ENCODE data around the gene ITGA5.

ITGA5 gene

GRCh38 chr12:54455760-54456469, 36.8 kb upstream of the ITGA5 start:
- DNase-seq (ENCODE audit: low read depth, low spot score) = no peak
- in situ Hi-C loops (cut with HindIII; ENCODE audit: low sequenced_read_pairs) = no loop called here
- no peak overlapping the region for H3K4me3 ChIP-seq (ENCODE audit: low read depth, low read length)
- no peak for TF ChIP-seq CTCF (IDR thresholded peaks at IDR 0.05; ENCODE audit: low read depth, low read length)

- no peak for TF ChIP-seq CTCF (IDR thresholded peaks at IDR 0.05; ENCODE audit: low read depth, low read length)
- DNase-seq (ENCODE audit: low read depth, low spot score) = no peak
- H3K4me3 ChIP-seq (ENCODE audit: low read depth, low read length) = no peak overlapping the region
- in situ Hi-C loops (cut with HindIII; ENCODE audit: low sequenced_read_pairs) = no loop called here
Observed at GRCh38 chr12:54452628-54453027, 33.6 kb upstream of the ITGA5 start.

- H3K4me3 ChIP-seq (ENCODE audit: low read depth, low read length) = no peak overlapping the region
- in situ Hi-C loops (cut with HindIII; ENCODE audit: low sequenced_read_pairs) = no loop called here
- TF ChIP-seq CTCF (IDR thresholded peaks at IDR 0.05; ENCODE audit: low read depth, low read length) = no peak
- no peak for DNase-seq (ENCODE audit: low read depth, low spot score)
Observed at GRCh38 chr12:54448344-54448743, 29.3 kb upstream of the ITGA5 start.

GRCh38 chr12:54447917-54448316, 28.9 kb upstream of the ITGA5 start:
- H3K4me3 ChIP-seq (ENCODE audit: low read depth, low read length) = no peak overlapping the region
- no peak for DNase-seq (ENCODE audit: low read depth, low spot score)
- TF ChIP-seq CTCF (IDR thresholded peaks at IDR 0.05; ENCODE audit: low read depth, low read length) = no peak
- in situ Hi-C loops (cut with HindIII; ENCODE audit: low sequenced_read_pairs) = no loop called here

- TF ChIP-seq CTCF (IDR thresholded peaks at IDR 0.05; ENCODE audit: low read depth, low read length) = no peak
- in situ Hi-C loops (cut with HindIII; ENCODE audit: low sequenced_read_pairs) = no loop called here
- H3K4me3 ChIP-seq (ENCODE audit: low read depth, low read length) = no peak overlapping the region
- DNase-seq (ENCODE audit: low read depth, low spot score) = no peak
Observed at GRCh38 chr12:54444206-54444605, 25.1 kb upstream of the ITGA5 start.

GRCh38 chr12:54443446-54443845, 24.4 kb upstream of the ITGA5 start:
- H3K4me3 ChIP-seq (ENCODE audit: low read depth, low read length) = no peak overlapping the region
- TF ChIP-seq CTCF (IDR thresholded peaks at IDR 0.05; ENCODE audit: low read depth, low read length) = no peak
- in situ Hi-C loops (cut with HindIII; ENCODE audit: low sequenced_read_pairs) = no loop called here
- DNase-seq (ENCODE audit: low read depth, low spot score) = no peak
